GM23248 (cell line): ENCODE measurements around the gene CHCHD5.

Experiments used
- EZH2 ChIP-seq: fragments of 200-600 bp; sonication (generic); IDR thresholded peaks from 2 replicates; pipeline ENCODE4 v1.6.1; 2018; ENCODE audit warnings: antibody characterized with exemption, mild to moderate bottlenecking; ENCODE audit not compliant: insufficient read depth, poor library complexity, severe bottlenecking
- EZH2phosphoT487 ChIP-seq: fragments of 200-600 bp; sonication (generic); IDR thresholded peaks from 2 replicates; pipeline ENCODE4 v1.6.1; 2018; ENCODE audit warnings: antibody characterized with exemption, moderate library complexity, mild to moderate bottlenecking, low read depth; ENCODE audit not compliant: insufficient read depth

- TF ChIP-seq EZH2 = no peak
- no peak for TF ChIP-seq EZH2phosphoT487
Observed at GRCh38 chr2:112607680-112608438, 23.4 kb downstream of the CHCHD5 start.
